AG09319 (cell line): ENCODE measurements around the gene ADAMTS5.

Source experiments
- DNase-seq: peaks from one replicate; pipeline ENCODE4 v3.0.0-alpha.2; 2010; ENCODE audit warnings: low read depth; ENCODE audit errors: extremely low read depth
- CTCF ChIP-seq: IDR thresholded peaks from 2 replicates; pipeline ENCODE4 v1.5.1; 2011; ENCODE audit warnings: low read depth, mild to moderate bottlenecking, inconsistent platforms, low read length, moderate library complexity

ADAMTS5 gene

DNA sequence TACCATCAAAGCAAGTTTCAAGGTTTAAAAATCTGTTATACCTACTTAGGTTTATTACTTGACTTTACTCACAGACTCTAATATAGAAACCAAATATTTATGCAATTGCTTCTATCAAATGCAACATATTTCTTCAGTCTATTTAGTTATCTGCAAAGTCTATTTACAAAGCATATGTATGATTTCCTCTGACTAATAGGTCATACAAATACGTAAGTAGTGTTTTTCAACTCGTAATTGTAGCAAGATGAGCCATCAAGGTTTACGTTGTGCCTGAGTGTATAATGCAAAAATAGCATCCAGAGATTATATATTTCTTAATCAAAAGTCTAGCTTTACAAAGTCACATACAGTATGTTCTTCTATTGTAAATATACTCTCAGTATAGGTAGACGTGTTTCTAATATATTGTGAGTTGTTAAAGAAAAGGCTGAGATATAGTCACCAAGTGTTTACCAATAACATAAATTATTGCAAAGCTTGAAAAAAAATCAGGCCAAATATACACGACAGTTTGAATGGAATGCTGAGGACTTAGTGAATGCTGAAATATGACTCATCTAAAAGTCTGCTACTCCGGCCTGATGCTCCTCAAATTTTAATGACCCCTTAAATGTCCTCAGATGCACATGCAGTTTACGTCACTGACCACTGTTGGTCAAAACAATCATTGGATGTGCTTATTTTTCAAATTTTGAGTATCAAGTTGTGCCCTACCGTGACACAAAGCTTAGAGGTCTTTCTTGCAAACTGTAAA lies 48.4 kb downstream of the ADAMTS5 start:
- DNase-seq, result no peak
- TF ChIP-seq CTCF, result no peak

GRCh38 chr21:26916799-26917198 lies 50.1 kb downstream of the ADAMTS5 start:
- TF ChIP-seq CTCF, result no peak
- DNase-seq, result no peak

DNA sequence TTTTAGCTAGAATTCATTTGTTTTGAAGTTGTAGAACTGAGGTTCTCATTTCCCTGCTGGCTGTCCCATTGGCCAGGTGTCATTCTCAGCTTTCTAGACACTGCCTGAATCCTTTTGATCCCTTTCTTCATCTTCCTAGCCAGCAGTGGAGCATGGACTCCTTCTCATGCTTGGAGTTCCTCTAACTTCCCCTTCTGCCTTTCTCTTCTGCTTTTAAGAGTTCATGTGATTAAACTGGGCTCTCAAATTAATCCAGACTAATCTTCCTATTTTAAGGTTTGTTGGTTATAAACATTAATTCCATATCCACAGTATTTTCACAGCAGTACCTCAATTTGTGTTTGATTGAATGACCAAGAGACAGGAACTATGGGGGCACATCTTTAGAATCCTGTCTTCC lies 52.3 kb downstream of the ADAMTS5 start:
- DNase-seq, result no peak
- TF ChIP-seq CTCF, result no peak

- DNase-seq, result no peak
Observed at GRCh38 chr21:26912466-26912865, 54.4 kb downstream of the ADAMTS5 start.

DNA sequence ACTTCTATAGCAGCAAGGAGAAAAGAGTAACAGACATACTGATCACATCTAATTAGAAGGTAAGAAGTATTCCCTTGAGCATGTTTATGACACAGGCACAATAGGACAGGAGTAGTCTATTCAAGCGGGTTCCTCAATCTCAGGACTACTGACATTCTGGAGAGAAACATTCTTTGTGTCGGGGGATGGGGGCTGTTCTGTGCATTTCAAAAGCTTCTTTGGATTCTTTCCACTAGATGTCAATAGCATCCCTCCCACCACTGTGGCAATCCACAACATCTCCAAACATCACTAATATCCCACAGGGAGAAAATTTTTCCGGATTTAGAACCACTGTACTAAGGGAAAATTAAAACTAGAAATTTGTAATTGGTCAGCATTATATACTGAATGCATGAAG lies 56.9 kb downstream of the ADAMTS5 start:
- no peak for DNase-seq

More at GRCh38 chr21:26912466-26912865, 54.4 kb downstream of the ADAMTS5 start:
- no peak for TF ChIP-seq CTCF

DNA sequence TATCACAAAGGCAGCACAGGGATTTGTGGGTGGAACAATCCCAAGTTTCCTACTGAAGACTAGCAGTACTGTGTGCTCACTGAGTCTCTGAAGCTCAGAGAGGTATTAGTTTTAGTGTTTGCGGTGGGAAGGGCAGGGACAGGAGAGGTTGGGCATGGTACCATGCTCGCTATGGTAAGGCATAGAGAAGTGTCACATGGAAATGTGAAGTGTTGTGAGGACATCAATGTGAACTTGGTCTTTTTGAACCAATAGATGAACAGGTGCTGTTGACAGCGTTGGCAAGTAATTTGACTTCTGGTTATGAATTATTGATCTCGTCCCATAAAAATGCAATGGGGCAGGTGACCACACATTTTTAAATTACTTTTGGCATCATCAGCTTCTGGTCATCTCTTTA lies 65.9 kb downstream of the ADAMTS5 start:
- DNase-seq, result no peak
- no peak for TF ChIP-seq CTCF

More for the DNA sequence above, 56.9 kb downstream of the ADAMTS5 start:
- TF ChIP-seq CTCF, result no peak

- no peak for DNase-seq
- TF ChIP-seq CTCF, result no peak
Observed at GRCh38 chr21:26892151-26892550, 74.7 kb downstream of the ADAMTS5 start.
